Measurements from ENCODE around the gene C1orf35.

C1orf35 gene

DNA sequence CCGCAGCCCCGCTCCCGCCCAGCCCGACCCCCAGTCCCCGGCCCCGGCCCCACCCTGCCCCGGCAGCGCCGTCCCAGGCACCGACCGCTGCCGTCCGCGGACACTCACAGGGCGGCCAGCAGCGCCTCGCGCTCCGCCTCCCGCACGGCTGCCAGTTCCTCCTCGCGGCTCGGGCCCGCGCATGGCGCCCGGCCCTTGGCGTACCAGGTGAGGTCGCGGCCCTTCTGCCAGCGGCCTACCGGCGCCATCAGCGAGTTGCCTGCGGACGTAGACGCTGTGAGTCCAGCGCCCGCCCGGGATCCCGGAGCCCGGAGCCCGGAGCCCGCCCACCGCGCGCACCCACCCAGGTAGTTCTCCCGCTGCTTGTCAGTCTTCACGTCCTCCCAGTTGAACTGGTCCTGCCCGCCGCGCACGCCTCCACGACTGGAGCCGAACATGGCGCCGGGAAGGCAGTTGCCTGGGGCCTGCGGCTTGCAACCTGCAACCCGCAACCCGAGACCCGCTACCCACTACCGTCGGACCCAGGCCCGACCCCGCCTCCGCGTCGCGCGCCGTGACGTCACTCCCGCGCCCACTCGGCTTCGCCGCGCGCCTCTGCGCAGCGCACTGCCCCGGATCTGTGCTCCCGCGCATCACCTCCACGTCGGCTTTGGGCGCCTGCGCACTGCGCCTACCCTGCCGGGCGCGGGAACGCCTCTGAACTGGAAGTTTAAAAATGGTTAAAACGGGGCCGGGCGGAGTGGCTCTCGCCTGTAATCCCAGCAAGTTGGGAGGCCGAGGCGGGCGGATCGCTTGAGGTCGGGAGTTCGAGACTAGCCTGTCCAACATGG, at the start of gene C1orf35:
Gene C1orf35, minus strand, starts transcription at position 535 of the 830 bp plus-strand sequence. Its CDS starts 98 bp downstream, at position 437.
- no peak for DNase-seq (ENCODE audit: low read depth)

DNA sequence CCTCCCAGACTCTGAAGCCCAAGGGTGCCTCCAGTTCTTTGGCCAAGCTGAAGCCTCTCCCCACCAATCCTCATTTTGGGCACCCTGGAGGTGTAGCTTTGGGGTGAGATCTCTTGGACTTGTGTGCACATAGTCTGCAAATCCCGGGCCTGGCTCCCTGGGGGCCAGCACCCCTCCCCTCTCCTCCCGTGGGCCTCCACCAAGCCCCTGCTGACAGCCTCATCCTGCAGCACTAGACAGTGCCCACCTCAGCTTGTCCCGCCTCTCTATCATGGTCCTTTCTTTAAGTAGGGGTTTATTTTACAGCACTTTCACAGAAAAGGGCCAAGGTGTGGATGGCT, 49.8 kb upstream of the C1orf35 start:
- no peak for DNase-seq (ENCODE audit: low read depth)

DNA sequence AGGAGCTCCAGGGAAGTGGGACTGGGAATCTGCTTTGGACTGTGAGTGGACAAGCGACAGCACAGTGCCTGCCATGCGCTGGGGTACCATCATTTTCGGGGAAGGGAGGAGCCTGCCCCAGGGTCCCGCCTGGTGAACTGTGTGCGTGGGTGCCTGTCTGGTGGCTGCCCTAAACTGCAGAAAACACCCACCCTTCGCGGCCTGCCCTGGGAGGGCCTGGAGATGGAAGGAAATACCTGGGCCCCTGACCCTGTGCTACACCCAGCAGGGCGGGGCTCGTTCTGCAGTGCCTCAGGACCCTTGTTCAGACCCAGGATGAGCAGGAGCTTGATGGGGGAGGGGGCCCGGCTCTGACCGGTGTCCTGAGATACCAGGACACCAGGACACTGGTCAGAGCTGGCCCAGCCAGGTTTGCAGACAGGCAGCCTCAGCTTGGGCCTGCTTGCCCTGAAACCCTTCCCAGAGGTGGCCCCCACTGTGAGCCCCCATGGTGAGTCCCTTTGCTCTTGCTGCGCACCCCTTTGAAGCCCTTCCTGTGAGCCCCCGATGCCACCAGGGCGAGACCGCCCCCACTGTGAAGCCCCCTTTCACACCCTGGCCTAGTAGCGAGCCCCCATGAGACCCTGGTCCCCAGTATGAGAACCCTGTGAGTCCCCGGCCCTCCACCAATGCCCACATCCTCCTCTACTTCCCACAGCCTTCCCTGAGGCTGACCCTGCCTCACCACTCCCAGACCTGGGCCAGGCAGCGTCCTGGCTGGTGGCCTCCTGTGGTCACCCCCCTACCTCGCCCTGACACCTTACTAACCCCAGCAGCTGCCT, 49.2 kb upstream of the C1orf35 start:
- no peak for DNase-seq (ENCODE audit: low read depth)

DNA sequence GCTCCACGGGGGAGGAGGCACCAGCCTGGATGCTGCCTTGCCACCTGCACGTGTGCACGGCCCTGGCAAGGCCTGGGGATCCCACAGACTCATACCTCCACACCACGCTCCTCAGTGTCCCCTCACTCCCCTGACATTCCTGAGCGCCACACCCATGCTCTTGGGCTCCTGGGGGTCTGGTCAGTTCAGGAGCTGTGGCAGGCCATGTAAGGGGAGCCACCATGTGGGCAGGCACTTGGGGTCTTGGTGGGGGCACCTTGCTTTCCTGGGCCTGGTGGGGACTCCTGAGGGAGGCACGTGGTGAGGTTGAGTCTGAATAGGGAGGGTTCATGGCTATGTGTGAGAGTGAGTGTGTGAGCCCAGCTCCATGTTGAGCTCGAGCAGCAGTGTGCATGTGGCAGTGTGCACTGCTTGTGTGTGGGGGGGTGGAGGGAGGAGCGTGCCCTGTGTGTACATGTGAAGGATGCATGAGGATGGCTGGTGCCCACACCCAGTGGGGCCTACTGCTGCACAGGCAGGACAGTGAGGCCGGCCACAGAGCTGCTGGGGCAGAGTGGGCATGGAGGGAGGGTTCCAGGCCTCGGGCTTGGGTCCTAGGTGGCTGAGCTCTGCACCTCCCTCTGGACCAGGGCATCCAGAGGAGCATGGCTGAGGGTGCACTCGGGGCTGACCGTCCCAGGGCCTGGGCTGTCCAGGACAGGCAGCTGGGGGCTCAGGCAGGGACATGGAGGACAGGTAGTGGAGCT, 48.2 kb upstream of the C1orf35 start:
- DNase-seq (ENCODE audit: low read depth): no peak

DNA sequence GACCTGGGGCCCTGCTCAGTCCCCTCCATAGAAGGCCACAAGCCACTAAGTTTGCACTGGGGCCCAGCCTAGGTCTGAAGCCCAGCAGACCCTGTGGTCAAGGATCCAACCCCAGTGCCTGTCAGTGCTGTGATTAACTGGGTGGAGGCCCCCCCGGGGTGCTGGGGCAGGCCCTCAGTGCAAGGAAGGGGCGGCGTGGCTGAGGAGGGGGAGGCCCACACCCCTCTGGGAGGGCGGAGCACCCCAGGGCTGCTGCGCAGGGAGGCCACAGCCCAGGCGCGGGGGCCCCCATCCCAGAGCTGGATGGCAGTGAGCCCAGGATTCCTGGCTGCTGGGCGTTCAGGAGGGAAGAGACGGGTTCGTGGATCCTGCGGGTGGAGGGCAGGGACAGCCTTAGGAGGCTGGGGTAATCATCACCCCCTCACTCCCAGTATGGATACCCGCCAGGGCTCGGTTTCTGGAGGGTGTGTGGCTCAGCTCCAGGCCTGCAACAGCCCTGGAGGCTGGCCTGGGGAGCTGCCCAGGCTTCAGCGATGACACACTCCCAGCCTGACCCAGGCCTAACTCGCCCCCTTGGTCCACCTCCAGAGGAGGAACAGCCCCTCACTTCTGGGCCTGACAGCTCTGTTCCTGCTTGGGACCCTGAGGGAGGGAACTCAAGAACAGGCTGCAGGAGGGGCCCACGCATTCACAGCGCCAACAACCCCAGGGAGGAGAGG, 47.5 kb upstream of the C1orf35 start:
- no peak for DNase-seq (ENCODE audit: low read depth)

DNA sequence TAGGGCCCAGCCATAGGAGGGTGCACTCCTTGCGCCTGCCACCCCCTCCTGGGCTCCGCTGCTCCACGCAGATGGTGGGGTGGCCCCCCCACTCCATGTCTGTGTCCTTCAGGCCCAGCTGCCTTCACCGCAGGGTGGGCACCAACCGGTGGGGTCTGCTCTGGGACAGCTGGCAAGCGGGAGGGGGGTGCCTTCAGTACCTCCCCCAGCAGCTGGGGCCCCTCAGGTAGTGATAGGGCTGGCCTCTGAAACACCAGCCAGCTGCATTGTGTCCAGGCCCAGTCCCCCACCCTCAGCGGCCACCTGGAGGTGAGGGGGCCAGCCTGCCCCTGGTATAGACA, 47.0 kb upstream of the C1orf35 start:
- no peak for DNase-seq (ENCODE audit: low read depth)

DNA sequence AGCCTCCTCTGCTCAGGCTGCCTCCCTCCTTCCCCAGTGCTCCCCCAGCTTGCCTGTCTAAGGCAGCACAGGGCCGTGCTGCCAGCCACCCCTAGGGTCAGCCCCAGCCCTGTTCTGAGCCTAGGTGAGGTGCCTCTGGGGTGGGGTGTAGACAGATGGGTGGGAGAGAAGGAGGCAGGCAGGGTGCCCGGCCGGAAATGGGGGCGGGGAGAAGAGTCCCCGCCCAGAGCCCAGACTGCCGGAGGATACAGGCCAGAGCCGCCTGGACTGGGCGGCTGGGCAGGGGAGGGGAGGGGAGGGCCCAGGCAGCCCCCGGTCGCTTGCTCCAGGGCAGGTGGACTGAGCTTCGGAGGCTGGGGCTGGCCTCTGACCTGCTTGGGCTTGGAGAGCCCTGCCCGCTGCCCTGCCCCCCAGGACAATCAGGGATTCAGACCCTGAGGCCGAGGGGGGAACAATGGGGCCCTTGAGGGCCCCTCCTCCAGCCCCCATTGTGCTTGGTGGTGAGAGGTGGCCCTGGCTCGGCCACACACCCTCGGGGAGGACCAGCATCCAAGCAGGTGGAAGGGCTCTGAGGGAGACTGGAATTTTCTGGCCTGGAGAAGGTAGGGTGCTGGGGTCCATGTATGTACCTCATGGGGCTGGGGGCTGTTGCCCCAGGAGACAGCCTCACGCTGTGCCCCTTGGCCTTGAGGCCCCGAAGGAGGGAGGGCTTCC, 46.4 kb upstream of the C1orf35 start, which contains the start of gene GJC2:
Gene GJC2, plus strand, starts transcription at position 525 of the 714 bp plus-strand sequence. CDS start 7,829 bp downstream, outside the sequence.
- no peak for DNase-seq (ENCODE audit: low read depth)

DNA sequence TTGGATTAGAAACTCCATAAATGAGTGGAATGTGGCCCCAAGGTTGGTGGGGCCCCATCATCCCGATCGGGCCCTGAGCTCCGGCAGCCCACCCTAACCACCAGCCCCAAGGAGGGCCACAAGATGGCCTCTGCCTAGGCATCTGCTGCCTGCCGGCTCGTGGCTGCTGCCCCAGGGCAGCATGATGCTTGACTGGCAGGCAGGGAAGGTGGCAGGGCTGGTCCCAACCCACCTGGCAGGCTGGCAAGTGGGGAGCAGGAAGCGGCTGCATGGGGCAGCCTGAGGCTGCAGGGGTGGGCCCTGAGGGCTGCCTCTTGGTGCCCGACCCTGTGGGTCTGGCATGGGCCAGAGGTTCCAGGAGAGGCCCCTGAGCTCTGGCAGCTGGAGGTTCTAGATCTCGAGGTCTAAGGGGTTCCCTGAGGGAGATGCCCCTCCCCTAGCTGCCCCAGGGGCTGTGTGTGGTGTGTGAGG, 45.8 kb upstream of the C1orf35 start:
- DNase-seq (ENCODE audit: low read depth): no peak

DNA sequence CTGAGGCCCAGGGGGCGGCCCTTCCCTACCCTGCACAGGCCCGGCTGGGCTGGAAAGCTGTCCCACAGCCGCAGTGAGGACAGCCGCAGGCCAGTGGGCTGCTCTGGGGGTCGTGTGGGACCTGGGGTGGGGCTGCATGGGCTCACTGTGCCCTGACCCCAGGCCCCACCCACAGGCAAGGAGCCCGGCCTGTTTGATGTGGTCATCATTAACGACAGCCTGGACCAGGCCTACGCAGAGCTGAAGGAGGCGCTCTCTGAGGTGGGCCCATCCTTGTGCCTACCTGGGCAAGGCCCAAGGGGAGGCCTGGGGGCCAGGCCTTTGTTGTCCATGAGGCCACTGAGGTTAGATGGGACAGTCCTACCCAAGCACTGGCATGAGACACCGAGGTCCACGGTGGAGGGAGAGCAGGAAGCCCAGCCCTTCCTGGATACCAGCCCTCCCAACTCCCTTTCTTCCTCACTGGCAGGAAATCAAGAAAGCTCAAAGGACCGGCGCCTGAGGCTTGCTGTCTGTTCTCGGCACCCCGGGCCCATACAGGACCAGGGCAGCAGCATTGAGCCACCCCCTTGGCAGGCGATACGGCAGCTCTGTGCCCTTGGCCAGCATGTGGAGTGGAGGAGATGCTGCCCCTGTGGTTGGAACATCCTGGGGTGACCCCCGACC, 45.2 kb upstream of the C1orf35 start:
- no peak for DNase-seq (ENCODE audit: low read depth)

DNA sequence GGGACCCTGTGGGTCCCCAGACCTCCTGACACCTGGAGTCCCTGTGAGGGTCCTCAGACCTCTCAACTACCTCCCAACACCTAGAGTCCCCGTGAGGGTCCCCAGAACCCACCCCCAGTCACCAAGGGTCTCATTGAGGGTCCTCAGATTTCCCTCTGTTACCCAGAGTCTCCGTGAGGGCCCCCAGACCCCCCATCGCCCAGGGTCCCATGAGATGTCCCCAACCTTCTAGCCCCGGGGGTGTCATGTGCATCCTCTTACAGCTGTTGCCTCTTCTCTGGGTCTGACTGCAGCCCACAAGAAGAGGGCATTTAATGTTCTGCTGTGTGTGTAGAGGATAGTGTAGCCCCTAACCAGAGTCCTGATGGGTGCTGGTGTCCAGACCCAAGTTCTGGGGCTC, 44.6 kb upstream of the C1orf35 start:
- DNase-seq (ENCODE audit: low read depth): no peak

DNA sequence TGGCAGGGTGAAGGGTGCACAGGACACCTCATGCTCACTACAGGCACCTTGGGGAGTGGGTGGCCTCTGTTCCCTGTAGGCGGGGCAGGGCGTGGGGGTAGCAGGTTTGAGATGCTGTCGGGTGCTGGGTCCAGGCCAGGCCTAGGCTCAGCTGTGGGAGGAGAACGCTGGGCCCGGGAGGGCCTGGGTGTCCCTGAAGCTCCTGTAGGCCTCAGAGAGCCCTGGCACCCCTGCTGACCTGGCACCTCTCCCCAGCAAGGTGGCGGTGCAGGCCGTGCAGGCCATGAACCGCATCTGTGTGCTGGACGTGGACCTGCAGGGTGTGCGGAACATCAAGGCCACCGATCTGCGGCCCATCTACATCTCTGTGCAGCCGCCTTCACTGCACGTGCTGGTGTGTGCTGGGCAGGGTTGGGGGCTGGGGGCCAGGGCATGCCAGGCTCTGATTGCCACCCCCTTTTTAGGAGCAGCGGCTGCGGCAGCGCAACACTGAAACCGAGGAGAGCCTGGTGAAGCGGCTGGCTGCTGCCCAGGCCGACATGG, 44.1 kb upstream of the C1orf35 start:
- no peak for DNase-seq (ENCODE audit: low read depth)

DNA sequence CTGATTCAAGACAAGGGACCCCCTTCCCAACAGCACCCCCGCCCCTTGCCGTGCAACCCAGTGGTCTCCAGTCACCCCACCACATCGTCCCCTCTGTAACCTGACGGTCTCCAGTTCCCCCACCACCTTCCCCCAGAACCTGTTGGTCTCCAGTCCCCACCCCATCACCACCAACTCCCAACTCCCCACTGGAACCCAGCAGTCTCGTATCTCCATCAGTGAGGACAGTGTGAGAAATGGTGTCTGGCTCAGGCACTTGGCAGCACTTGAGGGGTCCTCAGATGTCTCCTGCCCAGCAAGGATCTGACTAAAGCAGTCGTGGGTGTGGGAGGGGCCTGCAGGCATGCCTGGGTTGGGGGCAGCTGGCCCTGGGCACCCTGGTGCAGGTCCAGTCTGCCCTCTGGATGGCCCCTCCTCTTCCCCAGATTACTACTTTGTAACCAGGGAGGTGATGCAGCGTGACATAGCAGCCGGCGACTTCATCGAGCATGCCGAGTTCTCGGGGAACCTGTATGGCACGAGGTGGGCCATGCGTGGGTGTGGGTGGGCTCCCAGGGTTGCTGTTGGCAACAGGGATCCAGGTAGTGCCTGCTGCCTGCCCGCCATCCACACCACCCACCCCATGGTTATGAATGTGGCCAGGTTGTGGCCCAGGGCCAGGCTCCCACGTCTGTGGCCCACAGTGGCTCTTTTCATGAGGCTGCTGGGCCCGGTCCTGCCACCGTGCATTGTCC, 43.5 kb upstream of the C1orf35 start:
- DNase-seq (ENCODE audit: low read depth): no peak

DNA sequence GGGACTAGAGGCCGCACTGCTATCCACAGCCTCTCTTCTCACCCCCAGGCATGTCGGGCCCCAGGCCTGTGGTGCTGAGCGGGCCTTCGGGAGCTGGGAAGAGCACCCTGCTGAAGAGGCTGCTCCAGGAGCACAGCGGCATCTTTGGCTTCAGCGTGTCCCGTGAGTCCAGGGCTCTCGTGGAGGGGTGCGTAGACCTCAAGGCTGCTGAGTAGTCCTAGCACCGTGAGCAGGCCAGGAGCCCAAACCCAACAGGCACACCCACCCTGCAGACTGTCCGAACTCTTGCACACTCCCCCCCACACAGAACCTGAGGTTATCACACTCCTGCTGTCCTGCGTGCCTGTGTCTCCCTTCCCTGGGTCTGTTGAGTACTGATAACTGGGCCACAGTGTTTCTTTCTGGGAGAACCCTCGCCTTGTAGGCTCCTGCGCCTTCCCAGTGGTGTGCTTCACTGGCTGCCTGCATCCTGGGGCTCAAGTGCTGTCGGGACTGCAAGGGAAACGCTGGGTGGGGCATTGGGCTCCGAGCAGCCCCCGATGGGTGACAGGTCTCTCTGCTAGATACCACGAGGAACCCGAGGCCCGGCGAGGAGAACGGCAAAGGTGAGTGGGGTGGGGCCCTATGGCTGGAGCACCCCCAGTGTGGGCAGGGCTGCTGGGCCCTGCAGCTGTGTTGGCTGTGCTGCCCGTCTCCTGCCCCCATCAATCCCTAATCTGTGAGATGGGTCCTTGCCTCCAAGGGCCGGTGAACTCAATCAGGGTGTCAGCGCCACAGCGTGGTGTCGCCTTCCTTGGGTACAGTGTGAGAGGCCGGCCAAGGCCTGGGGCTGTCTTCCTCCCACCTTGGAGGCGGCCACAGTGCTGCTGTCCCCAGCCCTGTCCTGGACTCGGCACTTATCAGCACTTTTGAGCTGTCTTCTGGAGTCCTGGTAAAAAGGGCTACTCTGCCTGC, 42.6 kb upstream of the C1orf35 start:
- no peak for DNase-seq (ENCODE audit: low read depth)

DNA sequence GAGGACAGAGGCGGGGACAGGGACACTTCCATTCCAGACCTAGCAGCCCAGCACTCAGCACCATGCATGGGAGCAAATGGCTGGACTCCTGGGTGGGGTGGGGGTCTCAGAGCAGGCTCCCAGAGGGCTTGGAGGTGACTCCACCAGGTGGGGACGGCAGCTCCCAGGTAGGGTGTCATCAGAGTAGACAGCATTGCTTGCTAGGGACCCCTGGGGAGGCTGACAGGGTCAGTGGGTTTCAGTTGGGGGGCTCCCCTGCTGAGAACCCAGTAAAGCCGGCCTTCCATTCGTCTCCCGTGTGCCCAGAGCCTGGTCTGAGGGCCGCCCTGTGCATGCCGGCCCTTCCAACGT, 41.8 kb upstream of the C1orf35 start:
- DNase-seq (ENCODE audit: low read depth): no peak

DNA sequence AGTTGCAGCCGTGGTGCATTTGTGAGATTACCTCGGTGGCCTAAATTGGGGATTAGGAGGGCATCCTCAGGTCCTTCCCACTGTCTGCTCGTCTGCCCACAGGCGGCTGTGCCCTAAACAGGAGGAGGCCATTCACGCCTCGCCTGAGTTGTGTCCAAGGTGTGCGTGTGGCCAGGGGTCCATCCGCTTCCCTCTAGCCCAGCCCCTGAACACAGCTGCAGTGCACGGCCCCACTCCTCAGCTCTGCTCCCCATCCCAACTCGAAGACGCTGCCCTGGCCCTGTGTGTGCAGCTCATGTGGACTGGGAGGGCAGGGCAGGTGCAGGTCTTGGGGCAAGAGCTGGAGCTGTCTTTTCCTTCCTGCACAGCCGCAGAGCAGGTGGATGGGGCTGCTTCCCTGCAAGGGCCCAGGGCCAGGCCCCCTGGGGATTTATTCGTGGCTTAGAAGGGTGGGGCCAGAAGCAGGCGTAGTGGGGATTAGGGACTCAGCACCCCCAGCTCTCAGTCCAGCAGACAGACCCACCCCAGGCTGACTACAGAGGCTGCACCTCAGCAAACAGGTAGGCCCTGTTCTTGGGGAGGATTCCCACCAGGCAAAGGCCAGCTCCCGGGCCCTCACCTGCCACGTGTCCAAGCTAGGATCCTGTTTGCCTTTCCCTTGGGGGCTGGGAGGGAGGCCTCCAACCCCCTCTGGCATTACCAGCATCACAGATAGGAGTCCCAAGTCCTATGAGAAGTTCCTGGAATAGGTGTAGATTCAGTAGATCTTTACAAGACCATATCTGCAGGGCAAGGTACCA, 41.3 kb upstream of the C1orf35 start:
- no peak for DNase-seq (ENCODE audit: low read depth)

DNA sequence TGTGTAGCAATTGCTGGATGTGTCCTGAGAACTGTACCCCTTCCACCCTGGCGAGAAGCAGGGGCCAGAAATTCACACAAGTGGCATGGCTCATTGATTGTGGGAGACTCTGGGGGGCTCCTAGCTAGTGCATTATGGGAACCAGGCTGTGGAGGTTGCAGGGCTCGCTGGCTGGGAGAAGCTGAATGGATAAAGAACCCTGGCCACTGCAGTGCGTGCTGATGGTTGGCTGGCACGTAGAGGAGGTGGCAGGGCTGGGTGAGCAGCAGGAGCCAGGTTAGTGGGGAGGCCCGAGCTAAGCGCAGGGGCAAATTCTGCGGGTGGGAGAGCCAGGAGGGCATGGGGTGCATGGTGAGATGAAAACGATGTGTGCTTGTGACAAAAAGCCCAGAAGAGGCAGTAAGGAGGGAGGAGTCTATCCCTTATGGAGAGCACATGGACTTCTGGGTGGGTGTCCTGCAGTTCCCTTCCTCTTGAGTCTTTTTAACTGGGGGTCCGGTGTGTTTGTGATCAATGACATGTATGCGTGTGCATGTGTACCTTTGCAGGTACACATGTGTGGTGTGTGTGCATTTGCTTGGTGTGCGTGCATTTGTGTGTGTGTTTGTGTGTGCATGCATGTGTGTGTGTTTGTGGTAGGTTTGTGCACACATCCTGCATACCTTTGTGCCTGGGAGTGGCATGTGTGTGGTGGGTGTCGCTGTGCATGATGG, 40.5 kb upstream of the C1orf35 start:
- DNase-seq (ENCODE audit: low read depth): no peak

DNA sequence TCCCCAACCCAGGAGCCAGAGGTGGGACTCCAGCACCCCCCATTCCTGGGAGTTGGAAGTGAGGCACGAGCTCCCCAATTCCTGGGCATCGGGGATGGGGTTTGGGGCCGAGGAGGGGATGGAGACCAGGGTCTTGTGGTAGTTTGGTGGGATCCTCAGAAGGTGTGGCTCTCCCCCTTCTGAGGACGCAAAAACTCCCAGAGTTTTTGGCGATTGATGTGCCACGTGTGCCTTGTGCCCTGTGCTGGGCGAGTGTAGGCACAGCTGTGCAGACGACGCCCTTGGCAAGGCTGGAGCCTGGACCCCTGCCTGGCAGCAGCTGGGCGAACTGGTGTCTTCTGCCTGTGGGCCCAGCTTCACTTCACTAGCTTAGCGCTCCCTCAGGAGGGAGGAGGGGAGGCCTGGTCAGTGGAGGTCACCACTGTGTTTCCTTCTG, 39.6 kb upstream of the C1orf35 start:
- DNase-seq (ENCODE audit: low read depth): no peak

All from non-pigmented ciliary epithelial cell (primary cell).